Measurements from ENCODE around the gene AVL9. TPM values are rescaled to one million over a fixed set of nuclear protein-coding genes. Genes with fewer than 3 reads are reported as not detected.

AVL9 gene
- total and polyA plus RNA-seq, 2 of the 13 experiments (the other 11 are each of a cell fraction or from before 2014, with no cell fraction given) = 29.9 to 48.0 TPM

DNA sequence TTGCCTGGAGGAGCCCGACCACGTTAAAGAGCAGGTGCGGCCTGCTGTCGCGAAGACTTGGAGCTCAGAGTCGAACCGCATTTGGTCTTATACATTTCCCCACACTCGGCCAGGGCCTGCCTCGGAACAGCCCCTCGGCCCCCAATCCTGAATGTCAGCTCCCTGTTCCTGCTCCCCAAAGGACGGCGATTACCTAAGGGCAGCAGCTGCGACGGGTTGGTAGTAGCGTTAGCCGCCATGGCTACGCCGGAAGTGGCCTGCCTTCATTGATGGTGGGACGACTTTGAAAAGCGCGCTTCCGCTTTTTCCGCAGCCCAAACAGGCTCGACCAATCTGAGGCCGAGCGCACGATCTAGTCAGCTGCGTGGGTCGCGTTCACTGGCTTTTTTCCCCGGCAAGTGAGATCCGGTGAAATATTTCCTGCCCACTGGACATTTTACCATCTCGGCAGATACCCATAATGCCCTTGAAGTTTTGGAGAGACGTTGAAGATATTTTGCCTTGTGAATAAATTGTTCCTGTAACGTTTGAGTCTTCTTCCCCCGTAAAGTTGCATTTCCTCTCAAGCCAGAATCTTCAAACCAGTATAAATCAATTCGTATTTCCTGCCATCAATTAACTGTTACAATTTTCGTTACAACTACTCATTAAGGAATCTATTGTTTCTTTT, 5.0 kb upstream of the AVL9 start, which contains the start of gene LSM5 (continued):
- TF ChIP-seq, protein P1, sequence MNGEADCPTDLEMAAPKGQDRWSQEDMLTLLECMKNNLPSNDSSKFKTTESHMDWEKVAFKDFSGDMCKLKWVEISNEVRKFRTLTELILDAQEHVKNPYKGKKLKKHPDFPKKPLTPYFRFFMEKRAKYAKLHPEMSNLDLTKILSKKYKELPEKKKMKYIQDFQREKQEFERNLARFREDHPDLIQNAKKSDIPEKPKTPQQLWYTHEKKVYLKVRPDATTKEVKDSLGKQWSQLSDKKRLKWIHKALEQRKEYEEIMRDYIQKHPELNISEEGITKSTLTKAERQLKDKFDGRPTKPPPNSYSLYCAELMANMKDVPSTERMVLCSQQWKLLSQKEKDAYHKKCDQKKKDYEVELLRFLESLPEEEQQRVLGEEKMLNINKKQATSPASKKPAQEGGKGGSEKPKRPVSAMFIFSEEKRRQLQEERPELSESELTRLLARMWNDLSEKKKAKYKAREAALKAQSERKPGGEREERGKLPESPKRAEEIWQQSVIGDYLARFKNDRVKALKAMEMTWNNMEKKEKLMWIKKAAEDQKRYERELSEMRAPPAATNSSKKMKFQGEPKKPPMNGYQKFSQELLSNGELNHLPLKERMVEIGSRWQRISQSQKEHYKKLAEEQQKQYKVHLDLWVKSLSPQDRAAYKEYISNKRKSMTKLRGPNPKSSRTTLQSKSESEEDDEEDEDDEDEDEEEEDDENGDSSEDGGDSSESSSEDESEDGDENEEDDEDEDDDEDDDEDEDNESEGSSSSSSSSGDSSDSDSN (CRISPR knock-in tag; IDR thresholded peaks at IDR 0.05) = peak; percentile 86
- TF ChIP-seq ELF3 (CRISPR knock-in tag; IDR thresholded peaks at IDR 0.05) (peak; percentile 93), NKX3-1 (CRISPR knock-in tag; IDR thresholded peaks at IDR 0.05) (peak; percentile 86; the same call in 1 of the 2 replicates), NFRKB (IDR thresholded peaks at IDR 0.05) (peak; percentile 61; the same call in 1 of the 2 replicates), ARID2 (CRISPR knock-in tag; IDR thresholded peaks at IDR 0.05; ENCODE audit: borderline replicate concordance) (0 out of 2 replicates have a peak, but pooled peaks have one; percentile 57), GATAD1 (CRISPR knock-in tag; IDR thresholded peaks at IDR 0.05) (peak; percentile 98), HHEX (CRISPR knock-in tag; IDR thresholded peaks at IDR 0.05) (0 out of 2 replicates have a peak, but pooled peaks have one; percentile 31), HOXD1 (CRISPR knock-in tag; IDR thresholded peaks at IDR 0.05) (0 out of 2 replicates have a peak, but pooled peaks have one; percentile 80), NAIF1 (CRISPR knock-in tag; IDR thresholded peaks at IDR 0.05; ENCODE audit: borderline replicate concordance) (peak; percentile 68; the same call in 1 of the 2 replicates), KDM5B (CRISPR knock-in tag; IDR thresholded peaks at IDR 0.05; ENCODE audit: borderline replicate concordance) (peak; percentile 96), EED (CRISPR knock-in tag; IDR thresholded peaks at IDR 0.05) (peak; percentile 84; the same call in 1 of the 2 replicates), TBL1XR1 (IDR thresholded peaks at IDR 0.05; ENCODE audit: borderline replicate concordance, low read length, partially characterized antibody) (no peak), ZNF441 (CRISPR knock-in tag; IDR thresholded peaks at IDR 0.05; ENCODE audit: borderline replicate concordance) (peak; percentile 83)
- TF ChIP-seq, protein P2, sequence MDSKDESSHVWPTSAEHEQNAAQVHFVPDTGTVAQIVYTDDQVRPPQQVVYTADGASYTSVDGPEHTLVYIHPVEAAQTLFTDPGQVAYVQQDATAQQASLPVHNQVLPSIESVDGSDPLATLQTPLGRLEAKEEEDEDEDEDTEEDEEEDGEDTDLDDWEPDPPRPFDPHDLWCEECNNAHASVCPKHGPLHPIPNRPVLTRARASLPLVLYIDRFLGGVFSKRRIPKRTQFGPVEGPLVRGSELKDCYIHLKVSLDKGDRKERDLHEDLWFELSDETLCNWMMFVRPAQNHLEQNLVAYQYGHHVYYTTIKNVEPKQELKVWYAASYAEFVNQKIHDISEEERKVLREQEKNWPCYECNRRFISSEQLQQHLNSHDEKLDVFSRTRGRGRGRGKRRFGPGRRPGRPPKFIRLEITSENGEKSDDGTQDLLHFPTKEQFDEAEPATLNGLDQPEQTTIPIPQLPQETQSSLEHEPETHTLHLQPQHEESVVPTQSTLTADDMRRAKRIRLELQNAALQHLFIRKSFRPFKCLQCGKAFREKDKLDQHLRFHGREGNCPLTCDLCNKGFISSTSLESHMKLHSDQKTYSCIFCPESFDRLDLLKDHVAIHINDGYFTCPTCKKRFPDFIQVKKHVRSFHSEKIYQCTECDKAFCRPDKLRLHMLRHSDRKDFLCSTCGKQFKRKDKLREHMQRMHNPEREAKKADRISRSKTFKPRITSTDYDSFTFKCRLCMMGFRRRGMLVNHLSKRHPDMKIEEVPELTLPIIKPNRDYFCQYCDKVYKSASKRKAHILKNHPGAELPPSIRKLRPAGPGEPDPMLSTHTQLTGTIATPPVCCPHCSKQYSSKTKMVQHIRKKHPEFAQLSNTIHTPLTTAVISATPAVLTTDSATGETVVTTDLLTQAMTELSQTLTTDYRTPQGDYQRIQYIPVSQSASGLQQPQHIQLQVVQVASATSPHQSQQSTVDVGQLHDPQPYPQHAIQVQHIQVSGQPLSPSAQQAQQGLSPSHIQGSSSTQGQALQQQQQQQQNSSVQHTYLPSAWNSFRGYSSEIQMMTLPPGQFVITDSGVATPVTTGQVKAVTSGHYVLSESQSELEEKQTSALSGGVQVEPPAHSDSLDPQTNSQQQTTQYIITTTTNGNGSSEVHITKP (CRISPR knock-in tag; IDR thresholded peaks at IDR 0.05; ENCODE audit: low read depth) = peak; percentile 79
- TF ChIP-seq, protein P3, sequence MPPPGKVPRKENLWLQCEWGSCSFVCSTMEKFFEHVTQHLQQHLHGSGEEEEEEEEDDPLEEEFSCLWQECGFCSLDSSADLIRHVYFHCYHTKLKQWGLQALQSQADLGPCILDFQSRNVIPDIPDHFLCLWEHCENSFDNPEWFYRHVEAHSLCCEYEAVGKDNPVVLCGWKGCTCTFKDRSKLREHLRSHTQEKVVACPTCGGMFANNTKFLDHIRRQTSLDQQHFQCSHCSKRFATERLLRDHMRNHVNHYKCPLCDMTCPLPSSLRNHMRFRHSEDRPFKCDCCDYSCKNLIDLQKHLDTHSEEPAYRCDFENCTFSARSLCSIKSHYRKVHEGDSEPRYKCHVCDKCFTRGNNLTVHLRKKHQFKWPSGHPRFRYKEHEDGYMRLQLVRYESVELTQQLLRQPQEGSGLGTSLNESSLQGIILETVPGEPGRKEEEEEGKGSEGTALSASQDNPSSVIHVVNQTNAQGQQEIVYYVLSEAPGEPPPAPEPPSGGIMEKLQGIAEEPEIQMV (CRISPR knock-in tag; IDR thresholded peaks at IDR 0.05; ENCODE audit: low read depth) = 0 out of 2 replicates have a peak, but pooled peaks have one; percentile 80
- TF ChIP-seq, protein P4, sequence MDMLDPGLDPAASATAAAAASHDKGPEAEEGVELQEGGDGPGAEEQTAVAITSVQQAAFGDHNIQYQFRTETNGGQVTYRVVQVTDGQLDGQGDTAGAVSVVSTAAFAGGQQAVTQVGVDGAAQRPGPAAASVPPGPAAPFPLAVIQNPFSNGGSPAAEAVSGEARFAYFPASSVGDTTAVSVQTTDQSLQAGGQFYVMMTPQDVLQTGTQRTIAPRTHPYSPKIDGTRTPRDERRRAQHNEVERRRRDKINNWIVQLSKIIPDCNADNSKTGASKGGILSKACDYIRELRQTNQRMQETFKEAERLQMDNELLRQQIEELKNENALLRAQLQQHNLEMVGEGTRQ (IDR thresholded peaks at IDR 0.05; ENCODE audit: low read depth, low read length) = no peak
- TF ChIP-seq, protein P4 (CRISPR knock-in tag; IDR thresholded peaks at IDR 0.05; ENCODE audit: borderline replicate concordance) = 0 out of 2 replicates have a peak, but pooled peaks have one; percentile 29
- TF ChIP-seq, protein P5, sequence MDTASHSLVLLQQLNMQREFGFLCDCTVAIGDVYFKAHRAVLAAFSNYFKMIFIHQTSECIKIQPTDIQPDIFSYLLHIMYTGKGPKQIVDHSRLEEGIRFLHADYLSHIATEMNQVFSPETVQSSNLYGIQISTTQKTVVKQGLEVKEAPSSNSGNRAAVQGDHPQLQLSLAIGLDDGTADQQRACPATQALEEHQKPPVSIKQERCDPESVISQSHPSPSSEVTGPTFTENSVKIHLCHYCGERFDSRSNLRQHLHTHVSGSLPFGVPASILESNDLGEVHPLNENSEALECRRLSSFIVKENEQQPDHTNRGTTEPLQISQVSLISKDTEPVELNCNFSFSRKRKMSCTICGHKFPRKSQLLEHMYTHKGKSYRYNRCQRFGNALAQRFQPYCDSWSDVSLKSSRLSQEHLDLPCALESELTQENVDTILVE (CRISPR knock-in tag; IDR thresholded peaks at IDR 0.05) = peak; percentile 94

All from HepG2 (cell line).